Ovary (tissue), 3 donors: ENCODE measurements around the gene STX2.

ENCODE experiments used
- CTCF ChIP-seq, 3 donors: fragments of 450-650 bp in 2 of 3; fragments of 200-600 bp in 1 of 3; IDR thresholded peaks; one replicate each; pipeline versions ENCODE4 v1.5.1 to v1.8.0; 2016 to 2022; ENCODE audit warnings: antibody characterized with exemption in 3 of 3, mild to moderate bottlenecking in 1 of 3
- EP300 ChIP-seq: sonication (generic); formaldehyde crosslinking; IDR thresholded peaks from one replicate; pipeline ENCODE4 v1.6.1; 2017; ENCODE audit warnings: antibody characterized with exemption
- POLR2A ChIP-seq: fragments of 450-650 bp; IDR thresholded peaks from one replicate; pipeline ENCODE4 v1.6.1; 2017; ENCODE audit warnings: antibody characterized with exemption, mild to moderate bottlenecking, moderate library complexity
- donor health status: DM: no; HTN: no; CAD: no.

GRCh38 chr12:130816097-130816496, 23.0 kb downstream of the STX2 start:
- TF ChIP-seq CTCF (IDR thresholded peaks at IDR 0.05) (no peak), POLR2A (no peak), EP300 (no peak)
